Measurements from ENCODE around the gene GJB1. TPM values are rescaled to one million over a fixed set of nuclear protein-coding genes. Genes with fewer than 3 reads are reported as not detected.

GJB1 gene
- total and polyA plus RNA-seq, 2 of the 4 experiments (the other 2 are of a cell fraction) = not detected

DNA sequence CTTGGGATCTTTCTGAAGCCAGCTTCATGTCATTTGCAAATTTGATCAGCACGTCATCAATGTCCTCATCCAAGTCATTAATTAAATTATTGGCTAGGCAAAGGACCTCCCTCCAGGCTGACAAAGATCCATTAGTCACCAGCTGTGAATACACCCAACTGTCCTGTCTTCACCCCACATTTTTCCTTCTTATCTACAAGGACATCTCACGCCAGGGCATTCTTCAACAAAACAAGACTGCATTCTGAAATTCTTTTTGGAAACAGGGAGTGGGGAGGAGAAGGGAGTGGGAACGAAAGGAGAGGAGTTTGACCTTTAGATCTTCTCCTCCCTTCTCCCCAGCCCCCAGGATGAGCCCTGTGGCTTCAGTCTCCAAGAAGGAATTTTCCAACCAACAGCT is 45.7 kb upstream of the GJB1 start:
- H2BK15ac ChIP-seq (ENCODE audit: low read depth, low read length) = no peak overlapping the region
- TF ChIP-seq, protein P1, sequence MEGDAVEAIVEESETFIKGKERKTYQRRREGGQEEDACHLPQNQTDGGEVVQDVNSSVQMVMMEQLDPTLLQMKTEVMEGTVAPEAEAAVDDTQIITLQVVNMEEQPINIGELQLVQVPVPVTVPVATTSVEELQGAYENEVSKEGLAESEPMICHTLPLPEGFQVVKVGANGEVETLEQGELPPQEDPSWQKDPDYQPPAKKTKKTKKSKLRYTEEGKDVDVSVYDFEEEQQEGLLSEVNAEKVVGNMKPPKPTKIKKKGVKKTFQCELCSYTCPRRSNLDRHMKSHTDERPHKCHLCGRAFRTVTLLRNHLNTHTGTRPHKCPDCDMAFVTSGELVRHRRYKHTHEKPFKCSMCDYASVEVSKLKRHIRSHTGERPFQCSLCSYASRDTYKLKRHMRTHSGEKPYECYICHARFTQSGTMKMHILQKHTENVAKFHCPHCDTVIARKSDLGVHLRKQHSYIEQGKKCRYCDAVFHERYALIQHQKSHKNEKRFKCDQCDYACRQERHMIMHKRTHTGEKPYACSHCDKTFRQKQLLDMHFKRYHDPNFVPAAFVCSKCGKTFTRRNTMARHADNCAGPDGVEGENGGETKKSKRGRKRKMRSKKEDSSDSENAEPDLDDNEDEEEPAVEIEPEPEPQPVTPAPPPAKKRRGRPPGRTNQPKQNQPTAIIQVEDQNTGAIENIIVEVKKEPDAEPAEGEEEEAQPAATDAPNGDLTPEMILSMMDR (conservative IDR thresholded peaks at IDR 0.05; ENCODE audit: low read depth, low read length) = no peak
- TF ChIP-seq, protein P2, sequence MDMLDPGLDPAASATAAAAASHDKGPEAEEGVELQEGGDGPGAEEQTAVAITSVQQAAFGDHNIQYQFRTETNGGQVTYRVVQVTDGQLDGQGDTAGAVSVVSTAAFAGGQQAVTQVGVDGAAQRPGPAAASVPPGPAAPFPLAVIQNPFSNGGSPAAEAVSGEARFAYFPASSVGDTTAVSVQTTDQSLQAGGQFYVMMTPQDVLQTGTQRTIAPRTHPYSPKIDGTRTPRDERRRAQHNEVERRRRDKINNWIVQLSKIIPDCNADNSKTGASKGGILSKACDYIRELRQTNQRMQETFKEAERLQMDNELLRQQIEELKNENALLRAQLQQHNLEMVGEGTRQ (IDR thresholded peaks at IDR 0.05; ENCODE audit: low read depth, low read length) = no peak
- TF ChIP-seq CHD1 (IDR thresholded peaks at IDR 0.05; ENCODE audit: low read depth, low read length) (no peak), RAD21 (IDR thresholded peaks at IDR 0.05; ENCODE audit: low read length) (no peak), RFX5 (IDR thresholded peaks at IDR 0.05; ENCODE audit: low read depth, low read length) (no peak), POLR2A (IDR thresholded peaks at IDR 0.05; ENCODE audit: low read depth, low read length) (no peak), NFE2L2 (IDR thresholded peaks at IDR 0.05; ENCODE audit: low read depth, low read length) (no peak), MXI1 (IDR thresholded peaks at IDR 0.05; ENCODE audit: borderline replicate concordance, low read depth, low read length) (no peak), FOS (IDR thresholded peaks at IDR 0.05; ENCODE audit: low read depth, low read length) (no peak), RCOR1 (IDR thresholded peaks at IDR 0.05; ENCODE audit: insufficient replicate concordance, low read length) (no peak), BHLHE40 (IDR thresholded peaks at IDR 0.05; ENCODE audit: low read depth, low read length) (no peak), SMC3 (IDR thresholded peaks at IDR 0.05; ENCODE audit: low read depth, low read length) (no peak), MAZ (IDR thresholded peaks at IDR 0.05; ENCODE audit: borderline replicate concordance, low read depth, low read length) (no peak), MAFK (IDR thresholded peaks at IDR 0.05; ENCODE audit: low read depth, low read length) (no peak), CEBPB (IDR thresholded peaks at IDR 0.05; ENCODE audit: low read depth, low read length) (no peak)
- TF ChIP-seq, protein P3, sequence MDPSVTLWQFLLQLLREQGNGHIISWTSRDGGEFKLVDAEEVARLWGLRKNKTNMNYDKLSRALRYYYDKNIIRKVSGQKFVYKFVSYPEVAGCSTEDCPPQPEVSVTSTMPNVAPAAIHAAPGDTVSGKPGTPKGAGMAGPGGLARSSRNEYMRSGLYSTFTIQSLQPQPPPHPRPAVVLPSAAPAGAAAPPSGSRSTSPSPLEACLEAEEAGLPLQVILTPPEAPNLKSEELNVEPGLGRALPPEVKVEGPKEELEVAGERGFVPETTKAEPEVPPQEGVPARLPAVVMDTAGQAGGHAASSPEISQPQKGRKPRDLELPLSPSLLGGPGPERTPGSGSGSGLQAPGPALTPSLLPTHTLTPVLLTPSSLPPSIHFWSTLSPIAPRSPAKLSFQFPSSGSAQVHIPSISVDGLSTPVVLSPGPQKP (IDR thresholded peaks at IDR 0.05; ENCODE audit: borderline replicate concordance, low read depth, low read length) = no peak
- no peak overlapping the region for H3K27ac ChIP-seq (ENCODE audit: insufficient read depth, low read length)
- ChIA-PET CTCF (interaction anchor here (1.4 kb wide), 1 partner anchor 179 kb away, joined by 3 read pairs; no protein-coding TSS in a partner anchor), POLR2A (ENCODE audit: unreplicated experiment) (no interaction called here)
- intact Hi-C loops (cut with micrococcal nuclease) (no loop called here), dilution Hi-C loops (cut with HindIII; ENCODE audit: low sequenced_read_pairs, unreplicated experiment) (no loop called here), in situ Hi-C loops (cut with MboI; ENCODE audit: low sequenced_read_pairs) (loop anchor here (5.0 kb wide), 1 partner anchor 410 kb away; no protein-coding TSS in a partner anchor)
- H2AK9ac ChIP-seq (replicated peaks; ENCODE audit: low read depth, low read length, poor library complexity) = no peak overlapping the region
- H3K9me3 ChIP-seq (ENCODE audit: control insufficient read depth, insufficient read depth, low read length) = no peaks in the 10 kb centered on the region
- no peak overlapping the region for H3K14ac ChIP-seq (replicated peaks; ENCODE audit: low read depth, low read length)
- H2AFZ ChIP-seq (replicated peaks; ENCODE audit: low read length, poor library complexity) = no peak overlapping the region
- no peaks in the 10 kb centered on the region for H3K36me3 ChIP-seq (ENCODE audit: control insufficient read depth, insufficient read depth, low read length)
- H3K4me3 ChIP-seq (ENCODE audit: insufficient read depth, low read depth, low read length) = no peak overlapping the region
- WGBS, 2 experiments (ENCODE audit: extremely low coverage in 2 of 2, insufficient read length in 1 of 2) = 43% methylated on average over 1 of the region's 3 CpGs; no CpG with 5 or more reads in 1 of the 2 experiments
- ATAC-seq (ENCODE audit: low read depth) = no peak
- H4K5ac ChIP-seq (ENCODE audit: low read depth, low read length) = no peak overlapping the region
- no peak overlapping the region for H3K18ac ChIP-seq (ENCODE audit: low read depth, low read length)
- no peak overlapping the region for H4K91ac ChIP-seq (ENCODE audit: insufficient read depth, low read depth, low read length)
- no peak overlapping the region for H2BK120ac ChIP-seq (ENCODE audit: low read depth, low read length)
- no peak overlapping the region for H3K4me2 ChIP-seq (ENCODE audit: low read depth, low read length)
- no peak overlapping the region for H2BK20ac ChIP-seq (ENCODE audit: low read depth, low read length)
- H3K27me3 ChIP-seq (ENCODE audit: control insufficient read depth, insufficient read depth, low read length) = peaks cover 6% of the 10 kb centered on the region
- no peak overlapping the region for H3K56ac ChIP-seq (ENCODE audit: extremely low read depth, insufficient read depth, low read length)
- H4K20me1 ChIP-seq (ENCODE audit: insufficient read depth, low read length) = no peaks in the 10 kb centered on the region; the same call in 1 of the 2 replicates
- H3K23ac ChIP-seq (ENCODE audit: low read depth, low read length) = no peak overlapping the region
- H2AK5ac ChIP-seq (ENCODE audit: low read depth, low read length) = no peak overlapping the region
- H3K79me1 ChIP-seq (ENCODE audit: low read depth in 1 of 2, low read length in 2 of 2) = no peaks in the 10 kb centered on the region
- H4K8ac ChIP-seq (ENCODE audit: low read depth in 2 of 2, low read length in 2 of 2) = no peak overlapping the region
- H3K9me1 ChIP-seq (ENCODE audit: insufficient read depth, low read length) = no peaks in the 10 kb centered on the region; the same call in 1 of the 2 replicates
- no peaks in the 10 kb centered on the region for H3K4me1 ChIP-seq (ENCODE audit: control insufficient read depth, insufficient read depth, low read length)
- H3K9ac ChIP-seq (ENCODE audit: low read depth, low read length) = no peak overlapping the region
- no peak for DNase-seq
- H3K4ac ChIP-seq (ENCODE audit: low read depth, low read length) = no peak overlapping the region
- no peak overlapping the region for H2BK5ac ChIP-seq (ENCODE audit: low read depth, low read length, poor library complexity, severe bottlenecking)
- no TSS peak for BruUV-seq (replicated peaks)

Measured in IMR-90 (cell line).